Activated CD8-positive, alpha-beta memory T cell treated with anti-CD3 and anti-CD28 coated beads, Interleukin-2, amount 10 ng/mL, durations not matched to agents 7 days and 5 days (primary cell): Measurements from ENCODE around the gene PGM2L1. TPM values are rescaled to one million over a fixed set of nuclear protein-coding genes. Genes with fewer than 3 reads are reported as not detected.

ENCODE experiments used
- ATAC-seq: fragments of 150-1000 bp; cut with Tn5 transposase; one replicate; pipeline ENCODE4 v1.10.0; 2021; ENCODE audit warnings: moderate library complexity
- CTCF ChIA-PET: fragments of 350-600 bp; sonication (Branson Sonifier 250); formaldehyde crosslinking; loops from one replicate; lab custom pipeline; 2021; ENCODE audit warnings: antibody characterized with exemption; lab: Charles Lee
- DNase-seq: peaks from one replicate; pipeline ENCODE4 v3.0.0-alpha.2; 2020
- H3K27ac Mint-ChIP-seq: one replicate; pipeline ENCODE4 v1.8.0; 2021; ENCODE audit warnings: mild to moderate bottlenecking, mixed read lengths
- H3K27me3 Mint-ChIP-seq: one replicate; pipeline ENCODE4 v1.8.0; 2021; ENCODE audit warnings: mixed read lengths
- H3K36me3 Mint-ChIP-seq: one replicate; pipeline ENCODE4 v1.8.0; 2021; ENCODE audit warnings: mild to moderate bottlenecking, mixed read lengths
- H3K4me1 Mint-ChIP-seq: one replicate; pipeline ENCODE4 v1.8.0; 2021; ENCODE audit warnings: mixed read lengths
- H3K4me3 Mint-ChIP-seq: one replicate; pipeline ENCODE4 v1.8.0; 2021; ENCODE audit warnings: mild to moderate bottlenecking, moderate library complexity, mixed read lengths
- H3K9me3 Mint-ChIP-seq: one replicate; pipeline ENCODE4 v1.8.0; 2022; ENCODE audit warnings: low read depth, mixed read lengths
- total RNA-seq, 2 experiments: library from RNA; stranded (reverse); gene quantifications; one replicate each; pipeline ENCODE4 v1.2.3, GENCODE V29; 2021

The PGM2L1 gene
- total RNA-seq, 2 experiments from 2014 or later, result 10.1 to 13.1 TPM

GRCh38 chr11:74322667-74323066 is 75.6 kb downstream of the PGM2L1 start:
- CTCF ChIA-PET, result interaction anchor here (1.0 to 1.5 kb wide), 3 partner anchors 87 to 132 kb away, joined by 3 read pairs; no protein-coding TSS in a partner anchor
- peaks cover 4% of the 10 kb centered on the region for H3K36me3 Mint-ChIP-seq
- ATAC-seq (no peak), DNase-seq (no peak)
- no peaks in the 10 kb centered on the region for H3K4me1 Mint-ChIP-seq
- no peaks in the 10 kb centered on the region for H3K9me3 Mint-ChIP-seq
- no peak overlapping the region for H3K4me3 Mint-ChIP-seq
- no peak overlapping the region for H3K27ac Mint-ChIP-seq
- peaks cover 27% of the 10 kb centered on the region for H3K27me3 Mint-ChIP-seq

- Mint-ChIP-seq H3K36me3 (peaks cover 6% of the 10 kb centered on the region), H3K27ac (no peak overlapping the region), H3K4me1 (no peaks in the 10 kb centered on the region), H3K9me3 (peaks cover 5% of the 10 kb centered on the region), H3K4me3 (no peak overlapping the region), H3K27me3 (peaks cover 34% of the 10 kb centered on the region)
- CTCF ChIA-PET, result interaction anchor here (0.6 to 1.5 kb wide), 10 partner anchors 25 to 390 kb away, joined by 3 to 11 read pairs (median 3); partner anchors contain the start of genes C2CD3 and PPME1
- no peak for DNase-seq
- ATAC-seq, result no peak
Measured at GRCh38 chr11:74321487-74322188, 76.6 kb downstream of the PGM2L1 start.

GRCh38 chr11:74320538-74320937 is 77.7 kb downstream of the PGM2L1 start:
- no peak overlapping the region for H3K4me3 Mint-ChIP-seq
- peaks cover 6% of the 10 kb centered on the region for H3K9me3 Mint-ChIP-seq
- CTCF ChIA-PET, result interaction anchor here (1.0 to 1.4 kb wide), 2 partner anchors 24 to 65 kb away, joined by 3 to 11 read pairs; no protein-coding TSS in a partner anchor
- H3K27me3 Mint-ChIP-seq, result peaks cover 38% of the 10 kb centered on the region
- no peak for ATAC-seq
- H3K36me3 Mint-ChIP-seq, result peaks cover 8% of the 10 kb centered on the region
- no peak for DNase-seq
- no peaks in the 10 kb centered on the region for H3K4me1 Mint-ChIP-seq
- H3K27ac Mint-ChIP-seq, result no peak overlapping the region

GRCh38 chr11:74319139-74319816 is 79.0 kb downstream of the PGM2L1 start:
- peaks cover 34% of the 10 kb centered on the region for H3K27me3 Mint-ChIP-seq
- peaks cover 6% of the 10 kb centered on the region for H3K9me3 Mint-ChIP-seq
- no peak overlapping the region for H3K4me3 Mint-ChIP-seq
- H3K4me1 Mint-ChIP-seq, result no peaks in the 10 kb centered on the region
- no peak overlapping the region for H3K27ac Mint-ChIP-seq
- ATAC-seq (no peak), DNase-seq (no peak)
- peaks cover 8% of the 10 kb centered on the region for H3K36me3 Mint-ChIP-seq
- CTCF ChIA-PET, result interaction anchor here (0.6 to 0.7 kb wide), 2 partner anchors 244 to 418 kb away, joined by 3 read pairs; no protein-coding TSS in a partner anchor

GRCh38 chr11:74318241-74318932 is 79.8 kb downstream of the PGM2L1 start:
- H3K36me3 Mint-ChIP-seq, result peaks cover 8% of the 10 kb centered on the region
- CTCF ChIA-PET, result interaction anchor here (0.8 kb wide), 1 partner anchor 16 kb away, joined by 4 read pairs; no protein-coding TSS in a partner anchor
- H3K9me3 Mint-ChIP-seq, result peaks cover 6% of the 10 kb centered on the region
- no peak overlapping the region for H3K27ac Mint-ChIP-seq
- ATAC-seq (no peak), DNase-seq (no peak)
- peaks cover 38% of the 10 kb centered on the region for H3K27me3 Mint-ChIP-seq
- H3K4me3 Mint-ChIP-seq, result no peak overlapping the region
- no peaks in the 10 kb centered on the region for H3K4me1 Mint-ChIP-seq

- no peak for ATAC-seq
- H3K9me3 Mint-ChIP-seq, result peaks cover 6% of the 10 kb centered on the region
Measured at GRCh38 chr11:74316772-74317505, 81.3 kb downstream of the PGM2L1 start.

GRCh38 chr11:74312326-74312725 is 85.9 kb downstream of the PGM2L1 start:
- H3K27me3 Mint-ChIP-seq, result peaks cover 63% of the 10 kb centered on the region
- peaks cover 5% of the 10 kb centered on the region for H3K4me1 Mint-ChIP-seq
- no peak for DNase-seq
- CTCF ChIA-PET, result no interaction called here
- ATAC-seq, result no peak
- H3K4me3 Mint-ChIP-seq, result no peak overlapping the region
- peaks cover 6% of the 10 kb centered on the region for H3K9me3 Mint-ChIP-seq
- H3K27ac Mint-ChIP-seq, result no peak overlapping the region
- peaks cover 6% of the 10 kb centered on the region for H3K36me3 Mint-ChIP-seq

More at GRCh38 chr11:74316772-74317505, 81.3 kb downstream of the PGM2L1 start:
- CTCF ChIA-PET, result no interaction called here
- peaks cover under 1% of the 10 kb centered on the region for H3K4me1 Mint-ChIP-seq
- no peak overlapping the region for H3K27ac Mint-ChIP-seq
- DNase-seq, result no peak
- H3K27me3 Mint-ChIP-seq, result peaks cover 41% of the 10 kb centered on the region
- no peak overlapping the region for H3K4me3 Mint-ChIP-seq
- peaks cover 8% of the 10 kb centered on the region for H3K36me3 Mint-ChIP-seq

- CTCF ChIA-PET, result no interaction called here
- Mint-ChIP-seq H3K4me3 (peak within 1 kb of the TSS; percentile 45), H3K9me3 (no peaks in the 10 kb centered on the region), H3K4me1 (peaks cover 5% of the 10 kb centered on the region), H3K27me3 (peaks cover 63% of the 10 kb centered on the region), H3K36me3 (no peaks in the 10 kb centered on the region), H3K27ac (no peak within 1 kb of the TSS)
- ATAC-seq (peak; percentile 95), DNase-seq (peak; percentile 63)
Measured at GRCh38 chr11:74311352-74311926, 86.8 kb downstream of the PGM2L1 start, which contains the start of gene P4HA3. Gene P4HA3 (minus strand): TSS chr11:74311640. CDS start chr11:74311611, 29 bp downstream.

GRCh38 chr11:74310857-74311256 is 87.4 kb downstream of the PGM2L1 start:
- no peaks in the 10 kb centered on the region for H3K9me3 Mint-ChIP-seq
- no peak for DNase-seq
- peak overlapping the region; percentile 45 for H3K4me3 Mint-ChIP-seq
- H3K4me1 Mint-ChIP-seq, result peaks cover 5% of the 10 kb centered on the region
- ATAC-seq, result no peak
- H3K27ac Mint-ChIP-seq, result no peak overlapping the region
- H3K27me3 Mint-ChIP-seq, result peaks cover 67% of the 10 kb centered on the region
- CTCF ChIA-PET, result no interaction called here
- no peaks in the 10 kb centered on the region for H3K36me3 Mint-ChIP-seq

- DNase-seq (no peak), ATAC-seq (no peak)
- CTCF ChIA-PET, result no interaction called here
- Mint-ChIP-seq H3K27me3 (peaks cover 71% of the 10 kb centered on the region), H3K4me1 (peaks cover 5% of the 10 kb centered on the region), H3K9me3 (no peaks in the 10 kb centered on the region), H3K36me3 (no peaks in the 10 kb centered on the region), H3K4me3 (no peak overlapping the region), H3K27ac (no peak overlapping the region)
Measured at GRCh38 chr11:74307434-74307833, 90.8 kb downstream of the PGM2L1 start.

GRCh38 chr11:74306435-74307175 is 91.6 kb downstream of the PGM2L1 start:
- no peak overlapping the region for H3K4me3 Mint-ChIP-seq
- CTCF ChIA-PET, result interaction anchor here (0.9 kb wide), 1 partner anchor 143 kb away, joined by 3 read pairs; no protein-coding TSS in a partner anchor

GRCh38 chr11:74299015-74299414 is 99.2 kb downstream of the PGM2L1 start:
- no peak for ATAC-seq
- no peak overlapping the region for H3K4me3 Mint-ChIP-seq
- CTCF ChIA-PET, result no interaction called here
- no peak overlapping the region for H3K27ac Mint-ChIP-seq
- H3K27me3 Mint-ChIP-seq, result peaks cover 39% of the 10 kb centered on the region
- H3K36me3 Mint-ChIP-seq, result no peaks in the 10 kb centered on the region
- no peaks in the 10 kb centered on the region for H3K9me3 Mint-ChIP-seq
- DNase-seq, result no peak
- H3K4me1 Mint-ChIP-seq, result peaks cover 5% of the 10 kb centered on the region

More at GRCh38 chr11:74306435-74307175, 91.6 kb downstream of the PGM2L1 start:
- Mint-ChIP-seq H3K4me1 (peaks cover 1% of the 10 kb centered on the region), H3K9me3 (no peaks in the 10 kb centered on the region), H3K27ac (no peak overlapping the region), H3K36me3 (no peaks in the 10 kb centered on the region), H3K27me3 (peaks cover 65% of the 10 kb centered on the region)
- ATAC-seq, result no peak
- DNase-seq, result no peak
